RCC 7860 (cell line): Measurements from ENCODE around the gene BUB1B.
"Not testable (repeated sequence)": the region's sequence is repeated elsewhere in the genome, so short reads cannot be mapped to it uniquely, and the experiment has no call there.

ENCODE experiments used
- DNase-seq: peaks from one replicate; pipeline ENCODE4 v3.0.0-alpha.2; 2015; ENCODE audit warnings: low spot score
- FAIRE-seq: peaks from 2 replicates; lab custom pipeline; 2012; peaks lifted over from hg19 to GRCh38; lab: Jason Lieb, UNC

Gene BUB1B

GRCh38 chr15:40160689-40161688, at the start of gene BUB1B:
Gene BUB1B (plus strand): TSS chr15:40161069. CDS start chr15:40161221, 152 bp downstream.
- DNase-seq (peak; percentile 76), FAIRE-seq (peak; percentile 33)

- DNase-seq, result no peak
- no peak for FAIRE-seq
Observed at GRCh38 chr15:40111888-40112287, 49.0 kb upstream of the BUB1B start.

- no peak for FAIRE-seq
- no peak for DNase-seq
Observed at GRCh38 chr15:40112789-40113188, 48.1 kb upstream of the BUB1B start.

- FAIRE-seq, result no peak
Observed at GRCh38 chr15:40114218-40114617, 46.7 kb upstream of the BUB1B start.

GRCh38 chr15:40115106-40115505, 45.8 kb upstream of the BUB1B start:
- not testable (repeated sequence) for DNase-seq, FAIRE-seq

More at GRCh38 chr15:40114218-40114617, 46.7 kb upstream of the BUB1B start:
- DNase-seq, result no peak

GRCh38 chr15:40115670-40116093, 45.2 kb upstream of the BUB1B start:
- FAIRE-seq, result no peak
- DNase-seq, result no peak

- no peak for FAIRE-seq
Observed at GRCh38 chr15:40118473-40118872, 42.4 kb upstream of the BUB1B start.

GRCh38 chr15:40121911-40122638, 38.8 kb upstream of the BUB1B start:
- DNase-seq (no peak), FAIRE-seq (no peak)

More at GRCh38 chr15:40118473-40118872, 42.4 kb upstream of the BUB1B start:
- peak; percentile 28 for DNase-seq

- DNase-seq, FAIRE-seq: not testable (repeated sequence)
Observed at GRCh38 chr15:40122989-40123388, 37.9 kb upstream of the BUB1B start.

- not testable (repeated sequence) for FAIRE-seq, DNase-seq
Observed at GRCh38 chr15:40123863-40124262, 37.0 kb upstream of the BUB1B start.

GRCh38 chr15:40124333-40124732, 36.5 kb upstream of the BUB1B start:
- DNase-seq, FAIRE-seq: not testable (repeated sequence)

- not testable (repeated sequence) for DNase-seq, FAIRE-seq
Observed at GRCh38 chr15:40124807-40125285, 36.0 kb upstream of the BUB1B start.

GRCh38 chr15:40125950-40126349, 34.9 kb upstream of the BUB1B start:
- FAIRE-seq (peak; percentile 84), DNase-seq (no peak)

GRCh38 chr15:40128766-40129660, 31.9 kb upstream of the BUB1B start:
- FAIRE-seq, result no peak

GRCh38 chr15:40130118-40130517, 30.8 kb upstream of the BUB1B start:
- DNase-seq (no peak), FAIRE-seq (no peak)

More at GRCh38 chr15:40128766-40129660, 31.9 kb upstream of the BUB1B start:
- DNase-seq, result no peak

GRCh38 chr15:40130799-40131502, 29.9 kb upstream of the BUB1B start:
- FAIRE-seq (no peak), DNase-seq (no peak)

- FAIRE-seq, result no peak
- no peak for DNase-seq
Observed at GRCh38 chr15:40133544-40133943, 27.3 kb upstream of the BUB1B start.

- FAIRE-seq, result no peak
- DNase-seq, result no peak
Observed at GRCh38 chr15:40134885-40135284, 26.0 kb upstream of the BUB1B start.

GRCh38 chr15:40135846-40136450, 24.9 kb upstream of the BUB1B start:
- DNase-seq, FAIRE-seq: not testable (repeated sequence)
